Breast epithelium (tissue), 3 donors: ENCODE data around the gene CISD2.

Experiments used
- CTCF ChIP-seq, 3 donors: fragments of 450-650 bp; IDR thresholded peaks; one replicate each; pipeline ENCODE4 v1.5.1; 2016 to 2017; ENCODE audit warnings: antibody characterized with exemption in 3 of 3, mild to moderate bottlenecking in 3 of 3, moderate library complexity in 3 of 3
- POLR2A ChIP-seq: fragments of 450-650 bp; IDR thresholded peaks from one replicate; pipeline ENCODE4 v1.6.1; 2016; ENCODE audit warnings: antibody characterized with exemption, mild to moderate bottlenecking, moderate library complexity
- POLR2AphosphoS5 ChIP-seq, 3 donors: sonication (generic); formaldehyde crosslinking; IDR thresholded peaks; one replicate each; pipeline ENCODE4 v1.6.1; 2017; ENCODE audit warnings: antibody characterized with exemption in 3 of 3

- no peak for TF ChIP-seq CTCF (IDR thresholded peaks at IDR 0.05)
- no peak for TF ChIP-seq POLR2A
- TF ChIP-seq POLR2AphosphoS5 (IDR thresholded peaks at IDR 0.05) = no peak
Measured at GRCh38 chr4:102832667-102833066, 36.1 kb upstream of the CISD2 start.
